ENCODE data around the gene IGFBP7.
A peak's percentile ranks its signal among the peaks of the same experiment; 100 is the strongest.

Gene IGFBP7

GRCh38 chr4:57129477-57129876 is 19.3 kb upstream of the IGFBP7 start:
- no peak for DNase-seq

- DNase-seq, result no peak
Observed at GRCh38 chr4:57127361-57127760, 17.2 kb upstream of the IGFBP7 start.

- DNase-seq, result no peak
Observed at GRCh38 chr4:57125996-57126395, 15.8 kb upstream of the IGFBP7 start.

- DNase-seq, result no peak
Observed at GRCh38 chr4:57124145-57124544, 14.0 kb upstream of the IGFBP7 start.

- no peak for DNase-seq
Observed at GRCh38 chr4:57122959-57123358, 12.8 kb upstream of the IGFBP7 start.

GRCh38 chr4:57119054-57119651 is 9.0 kb upstream of the IGFBP7 start:
- DNase-seq, result no peak

GRCh38 chr4:57117491-57117890 is 7.3 kb upstream of the IGFBP7 start:
- DNase-seq, result peak; percentile 34 to 63

- no peak for DNase-seq
Observed at GRCh38 chr4:57116245-57116644, 6.1 kb upstream of the IGFBP7 start.

- no peak for DNase-seq
Observed at GRCh38 chr4:57114973-57115372, 4.8 kb upstream of the IGFBP7 start.

GRCh38 chr4:57113870-57114269 is 3.7 kb upstream of the IGFBP7 start:
- no peak for DNase-seq

GRCh38 chr4:57110640-57111511 is 691 bp upstream of the IGFBP7 start:
- DNase-seq, result peak; percentile 68 to 74

GRCh38 chr4:57109411-57109846 is 756 bp downstream of the IGFBP7 start:
- peak; percentile 14 to 15 for DNase-seq

- DNase-seq, result no peak
Observed at GRCh38 chr4:57106181-57106580, 4.0 kb downstream of the IGFBP7 start.

GRCh38 chr4:57104706-57105560 is 5.3 kb downstream of the IGFBP7 start:
- DNase-seq, result no peak

- peak in 1 of 2 donors; percentile 9 for DNase-seq
Observed at GRCh38 chr4:57103051-57103450, 7.1 kb downstream of the IGFBP7 start.

- DNase-seq, result no peak
Observed at GRCh38 chr4:57102050-57102624, 8.0 kb downstream of the IGFBP7 start.

GRCh38 chr4:57100979-57101651 is 9.1 kb downstream of the IGFBP7 start:
- no peak for DNase-seq

GRCh38 chr4:57099363-57099762 is 10.8 kb downstream of the IGFBP7 start:
- no peak for DNase-seq

GRCh38 chr4:57098941-57099340 is 11.2 kb downstream of the IGFBP7 start:
- no peak for DNase-seq

GRCh38 chr4:57098415-57098814 is 11.8 kb downstream of the IGFBP7 start:
- DNase-seq, result no peak

- DNase-seq, result no peak
Observed at GRCh38 chr4:57097711-57098110, 12.5 kb downstream of the IGFBP7 start.

- DNase-seq, result no peak
Observed at GRCh38 chr4:57095956-57096355, 14.2 kb downstream of the IGFBP7 start.
